Right lobe of liver (tissue), 4 donors: Measurements from ENCODE around the gene RCSD1.

ENCODE experiments used
- POLR2A ChIP-seq: fragments of 450-650 bp; IDR thresholded peaks from one replicate; pipeline ENCODE4 v1.6.1; 2017; ENCODE audit warnings: antibody characterized with exemption, mild to moderate bottlenecking
- TF ChIP-seq, protein P1 (sequence below), 4 donors: fragments of 200-600 bp in 3 of 4; fragments of 450-650 bp in 1 of 4; IDR thresholded peaks; one replicate each; pipeline versions ENCODE4 v1.5.1 to v1.8.0; 2016 to 2022; ENCODE audit warnings: antibody characterized with exemption in 4 of 4, mild to moderate bottlenecking in 2 of 4
- donor health status: DM: no; HTN: no; CAD: no.
- donor health status: DM: no; HTN: no; CAD: no.
- donor health status: DM: no; HTN: yes; CAD: no.

DNA sequence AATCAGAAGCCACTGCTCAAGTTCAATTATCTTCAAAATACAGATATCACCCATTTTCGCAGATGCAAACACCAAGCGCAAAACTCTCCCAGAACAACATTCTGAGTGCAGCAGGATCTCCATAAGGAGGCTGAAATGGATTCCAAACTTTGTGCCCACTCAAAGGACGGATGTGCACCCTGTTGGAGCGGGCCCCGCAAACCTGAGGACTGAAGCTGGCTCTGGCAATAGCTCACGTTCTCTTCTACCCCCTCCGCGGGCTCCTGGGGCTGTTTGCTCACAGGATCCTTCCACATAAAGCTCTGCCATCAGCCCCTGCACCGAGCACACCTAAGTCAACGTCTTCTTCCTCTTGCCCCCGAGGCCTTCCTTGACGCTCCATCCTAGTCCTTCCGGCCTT lies 11.7 kb upstream of the RCSD1 start:
- TF ChIP-seq, protein P1, sequence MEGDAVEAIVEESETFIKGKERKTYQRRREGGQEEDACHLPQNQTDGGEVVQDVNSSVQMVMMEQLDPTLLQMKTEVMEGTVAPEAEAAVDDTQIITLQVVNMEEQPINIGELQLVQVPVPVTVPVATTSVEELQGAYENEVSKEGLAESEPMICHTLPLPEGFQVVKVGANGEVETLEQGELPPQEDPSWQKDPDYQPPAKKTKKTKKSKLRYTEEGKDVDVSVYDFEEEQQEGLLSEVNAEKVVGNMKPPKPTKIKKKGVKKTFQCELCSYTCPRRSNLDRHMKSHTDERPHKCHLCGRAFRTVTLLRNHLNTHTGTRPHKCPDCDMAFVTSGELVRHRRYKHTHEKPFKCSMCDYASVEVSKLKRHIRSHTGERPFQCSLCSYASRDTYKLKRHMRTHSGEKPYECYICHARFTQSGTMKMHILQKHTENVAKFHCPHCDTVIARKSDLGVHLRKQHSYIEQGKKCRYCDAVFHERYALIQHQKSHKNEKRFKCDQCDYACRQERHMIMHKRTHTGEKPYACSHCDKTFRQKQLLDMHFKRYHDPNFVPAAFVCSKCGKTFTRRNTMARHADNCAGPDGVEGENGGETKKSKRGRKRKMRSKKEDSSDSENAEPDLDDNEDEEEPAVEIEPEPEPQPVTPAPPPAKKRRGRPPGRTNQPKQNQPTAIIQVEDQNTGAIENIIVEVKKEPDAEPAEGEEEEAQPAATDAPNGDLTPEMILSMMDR (IDR thresholded peaks at IDR 0.05): no peak
- TF ChIP-seq POLR2A: no peak
